KOPT-K1 (cell line): ENCODE measurements around the gene DESI1.
"Not testable (repeated sequence)": the region's sequence is repeated elsewhere in the genome, so short reads cannot be mapped to it uniquely, and the experiment has no call there.

Experiments
- H3K27ac ChIP-seq: fragments of 200-600 bp; sonication (generic); 2 replicates; pipeline ENCODE4 v1.5.1; 2016; ENCODE audit warnings: antibody characterized with exemption, mild to moderate bottlenecking, low read depth, low read length; ENCODE audit not compliant: poor library complexity, severe bottlenecking
- H3K36me3 ChIP-seq: fragments of 200-600 bp; sonication (generic); 2 replicates; pipeline ENCODE4 v1.5.1; 2017; ENCODE audit warnings: antibody characterized with exemption, mild to moderate bottlenecking, low read length, moderate library complexity; ENCODE audit not compliant: insufficient read depth
- H3K9me3 ChIP-seq: fragments of 200-600 bp; sonication (generic); 2 replicates; pipeline ENCODE4 v1.5.1; 2017; ENCODE audit warnings: antibody characterized with exemption, low read length, mild to moderate bottlenecking; ENCODE audit not compliant: insufficient read depth, poor library complexity, severe bottlenecking

Gene DESI1

DNA sequence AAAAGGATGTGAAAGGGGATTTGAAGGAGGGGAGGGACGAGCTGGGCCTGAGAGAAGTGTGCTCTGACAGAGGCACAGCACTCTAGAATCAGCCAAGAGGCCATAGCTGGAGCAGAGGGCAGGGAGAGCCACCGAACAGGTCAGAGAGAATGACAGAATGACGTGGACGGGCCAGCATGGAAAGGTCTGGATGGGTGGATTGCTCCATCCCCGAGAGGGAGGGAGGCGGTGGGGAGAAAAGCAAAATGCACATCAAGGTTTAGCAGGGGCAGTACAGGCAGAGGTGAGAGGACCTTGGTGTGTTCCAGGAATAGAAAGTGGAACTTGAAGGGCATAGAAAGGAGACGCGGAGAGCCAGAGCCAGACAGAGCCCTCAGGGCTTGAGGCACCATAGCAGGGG is 38.1 kb downstream of the DESI1 start:
- Histone ChIP-seq H3K36me3 (peaks cover 56% of the 10 kb centered on the region), H3K9me3 (no peaks in the 10 kb centered on the region), H3K27ac (no peak overlapping the region)

DNA sequence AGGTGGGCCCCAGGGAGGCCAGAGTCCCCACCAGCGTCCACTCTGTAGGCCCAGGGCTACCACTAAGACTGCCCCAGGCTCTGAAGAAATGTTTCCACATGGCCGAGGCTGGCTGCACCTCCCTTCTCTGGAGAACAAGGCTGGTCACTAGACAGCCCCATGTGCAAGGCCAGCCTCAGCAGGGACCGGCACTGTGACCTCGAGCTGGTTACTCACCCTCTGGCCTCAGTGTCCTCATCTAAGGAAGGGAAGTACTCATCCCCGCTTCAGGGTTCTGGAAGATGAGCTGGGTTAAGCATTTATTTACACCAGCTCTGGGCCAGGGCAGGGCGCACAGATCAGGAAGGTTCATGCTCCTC is 40.9 kb downstream of the DESI1 start:
- no peaks in the 10 kb centered on the region for H3K9me3 ChIP-seq
- H3K36me3 ChIP-seq, result peaks cover 73% of the 10 kb centered on the region
- H3K27ac ChIP-seq, result no peak overlapping the region

DNA sequence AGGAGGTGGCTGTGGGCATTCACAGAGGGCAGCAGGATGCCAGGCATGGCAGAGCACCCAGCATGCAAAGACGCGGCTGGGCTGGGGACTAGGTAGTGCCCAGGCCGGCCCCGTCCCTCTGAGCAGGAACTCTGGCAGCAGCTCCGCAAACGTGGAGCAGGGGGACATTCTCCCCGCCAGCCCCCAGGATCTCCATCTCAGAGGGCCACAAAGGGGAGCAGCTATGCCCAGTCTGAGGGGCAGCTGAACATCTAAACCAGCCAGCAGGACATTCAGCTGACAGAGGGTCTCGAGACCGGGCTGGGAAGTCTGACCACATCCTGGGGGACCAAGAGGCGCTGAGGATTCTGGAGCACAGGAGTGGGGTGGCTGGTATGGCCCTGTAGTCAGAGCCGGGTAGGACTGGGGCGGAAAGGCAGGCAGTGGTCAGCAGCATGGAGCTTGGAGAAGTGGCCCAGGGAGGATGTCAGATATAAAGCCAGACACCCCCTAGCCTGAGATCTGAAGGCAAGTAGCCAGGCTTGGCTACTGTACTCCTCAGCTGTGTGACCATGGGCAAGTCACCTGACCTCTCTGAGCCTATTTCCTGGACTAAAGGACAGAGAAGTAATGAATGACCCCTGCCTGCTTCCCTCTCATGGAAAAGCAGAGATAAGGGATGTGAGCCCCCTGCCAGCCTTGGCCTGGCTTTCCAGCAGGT is 41.4 kb downstream of the DESI1 start:
- Histone ChIP-seq H3K36me3 (peaks cover 68% of the 10 kb centered on the region), H3K27ac (no peak overlapping the region), H3K9me3 (no peaks in the 10 kb centered on the region)

DNA sequence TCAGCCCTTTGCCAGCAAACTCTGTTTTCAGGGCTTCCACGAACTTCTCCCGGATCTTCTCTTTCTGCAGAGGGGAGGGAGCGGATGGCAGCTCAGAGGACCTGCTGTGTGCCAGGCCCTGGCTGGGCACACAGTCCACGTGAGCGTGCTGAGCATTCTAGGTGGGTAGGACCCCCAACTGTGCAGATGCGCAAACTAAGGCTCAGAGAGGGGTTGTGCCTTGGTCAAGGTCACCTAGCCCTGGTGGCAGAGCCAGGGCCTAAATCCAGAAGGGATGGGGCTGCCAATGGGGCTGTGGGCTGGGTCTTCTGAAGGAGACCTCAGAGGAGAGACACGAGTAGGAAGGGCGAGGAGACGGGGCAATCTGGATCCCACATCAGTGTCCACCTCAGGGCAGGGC is 42.0 kb downstream of the DESI1 start:
- Histone ChIP-seq H3K27ac (no peak overlapping the region), H3K36me3 (peaks cover 62% of the 10 kb centered on the region), H3K9me3 (no peaks in the 10 kb centered on the region)

DNA sequence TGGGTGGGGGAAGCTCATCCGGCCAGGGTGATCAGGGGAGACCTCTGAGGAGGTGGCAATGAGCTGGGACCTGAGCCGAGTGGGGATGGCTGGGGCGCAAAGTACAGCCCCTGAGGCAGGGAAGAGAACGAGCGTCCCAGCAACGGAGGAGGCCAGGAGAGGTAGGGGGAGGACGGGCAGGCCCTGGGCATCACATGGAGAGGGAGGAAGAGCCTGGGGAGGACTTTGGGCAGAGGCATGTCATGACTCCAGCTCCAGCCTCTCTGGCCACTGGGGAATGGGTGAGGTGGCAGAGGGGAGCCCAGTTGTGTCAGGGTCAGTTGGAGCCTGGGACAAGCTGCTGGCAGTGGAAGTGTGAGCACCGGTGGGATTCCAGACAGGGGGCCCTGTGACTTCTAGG is 42.7 kb downstream of the DESI1 start:
- Histone ChIP-seq H3K36me3 (peaks cover 56% of the 10 kb centered on the region), H3K27ac (no peak overlapping the region)

DNA sequence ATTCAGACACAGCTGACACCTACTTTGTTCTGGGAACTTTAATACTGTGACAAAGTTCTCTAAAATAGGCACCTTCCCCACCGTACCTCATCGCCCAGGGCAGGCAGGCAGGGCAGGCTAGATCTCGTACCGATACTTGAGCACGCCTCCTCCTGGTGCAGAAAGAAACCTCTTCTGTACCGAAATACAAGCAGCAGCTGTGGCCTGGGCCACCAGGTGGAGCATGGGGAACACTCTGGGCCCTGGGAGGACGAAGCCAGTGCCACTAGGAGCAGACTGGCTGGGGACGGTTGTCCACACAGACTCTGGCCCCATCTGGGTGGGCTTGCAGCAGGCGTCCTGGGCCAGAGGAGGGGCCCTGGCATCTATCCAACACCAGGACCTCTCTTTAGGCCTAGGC is 44.0 kb downstream of the DESI1 start:
- Histone ChIP-seq H3K36me3 (peaks cover 45% of the 10 kb centered on the region), H3K9me3 (no peaks in the 10 kb centered on the region), H3K27ac (no peak overlapping the region)

More for the DNA sequence above, 42.7 kb downstream of the DESI1 start:
- H3K9me3 ChIP-seq, result no peaks in the 10 kb centered on the region

DNA sequence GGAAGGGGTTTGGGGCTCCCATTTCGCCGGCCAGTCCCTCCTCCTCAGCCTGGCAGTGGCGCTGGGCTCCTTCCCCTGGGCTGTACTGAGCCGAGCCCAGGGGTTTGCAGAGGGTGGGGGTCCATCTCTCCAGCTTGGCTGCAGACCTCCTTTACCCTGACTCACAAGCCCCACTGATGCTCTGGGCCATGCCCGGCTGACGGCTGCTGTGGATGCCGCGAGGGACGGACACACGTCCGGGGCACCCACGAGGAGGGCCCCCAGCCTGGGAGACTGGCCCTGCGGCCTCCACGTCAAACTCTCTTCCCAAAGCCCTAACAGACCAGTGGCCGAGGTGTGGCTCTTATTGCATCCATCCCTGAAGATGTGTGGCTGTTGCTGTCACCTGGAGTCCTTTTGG is 45.3 kb downstream of the DESI1 start:
- Histone ChIP-seq H3K27ac (no peak overlapping the region), H3K9me3 (no peaks in the 10 kb centered on the region), H3K36me3 (peaks cover 44% of the 10 kb centered on the region)

DNA sequence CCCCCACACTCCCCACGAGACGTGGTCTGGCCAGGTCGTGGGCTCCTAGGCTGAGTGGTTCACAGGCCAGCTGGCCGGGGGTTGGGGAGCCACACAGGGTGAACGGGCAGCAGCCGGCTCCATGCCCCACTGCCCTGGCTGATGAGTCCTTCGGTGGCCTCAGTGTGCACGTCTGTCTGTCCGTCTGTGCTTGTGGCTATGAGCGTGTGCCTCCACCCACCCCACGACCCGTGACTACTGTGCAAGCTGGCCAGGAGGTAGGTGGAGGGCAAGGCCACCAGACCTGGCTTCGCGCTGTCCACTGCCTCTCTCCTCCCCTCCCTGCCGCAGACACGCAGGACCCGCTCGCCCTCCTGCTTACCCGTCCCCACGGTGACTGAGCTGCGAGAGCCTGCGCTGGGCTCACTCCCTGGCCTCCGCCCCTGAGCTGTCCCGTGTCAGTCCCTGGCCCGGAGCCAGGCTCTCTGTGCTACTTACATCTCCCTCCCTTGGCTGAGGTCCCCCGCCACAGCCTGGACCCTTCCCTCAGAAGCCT is 45.9 kb downstream of the DESI1 start:
- Histone ChIP-seq H3K36me3 (peaks cover 38% of the 10 kb centered on the region), H3K27ac (no peak overlapping the region), H3K9me3 (no peaks in the 10 kb centered on the region)

DNA sequence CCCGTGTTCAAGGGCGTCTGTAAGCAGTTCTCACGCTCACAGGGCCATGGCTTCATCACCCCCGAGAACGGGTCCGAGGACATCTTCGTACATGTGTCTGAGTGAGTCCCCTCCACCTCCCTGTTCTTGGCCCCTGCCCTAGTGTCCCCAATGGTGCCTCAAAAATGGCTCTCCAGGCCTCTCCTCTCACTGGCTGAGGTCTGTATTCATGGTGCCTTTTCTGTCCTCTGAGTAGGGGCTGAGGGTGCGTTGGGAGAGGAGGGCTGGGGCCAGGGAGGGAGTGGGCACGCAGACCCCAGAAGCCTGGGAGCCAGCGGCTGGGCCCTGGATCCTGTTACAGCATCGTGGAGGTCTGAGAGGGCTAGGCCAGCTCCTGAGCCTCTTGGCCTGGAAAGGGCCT is 47.2 kb downstream of the DESI1 start:
- no peak overlapping the region for H3K27ac ChIP-seq
- H3K9me3 ChIP-seq, result no peaks in the 10 kb centered on the region
- peaks cover 26% of the 10 kb centered on the region; the same call in 1 of the 2 replicates for H3K36me3 ChIP-seq

DNA sequence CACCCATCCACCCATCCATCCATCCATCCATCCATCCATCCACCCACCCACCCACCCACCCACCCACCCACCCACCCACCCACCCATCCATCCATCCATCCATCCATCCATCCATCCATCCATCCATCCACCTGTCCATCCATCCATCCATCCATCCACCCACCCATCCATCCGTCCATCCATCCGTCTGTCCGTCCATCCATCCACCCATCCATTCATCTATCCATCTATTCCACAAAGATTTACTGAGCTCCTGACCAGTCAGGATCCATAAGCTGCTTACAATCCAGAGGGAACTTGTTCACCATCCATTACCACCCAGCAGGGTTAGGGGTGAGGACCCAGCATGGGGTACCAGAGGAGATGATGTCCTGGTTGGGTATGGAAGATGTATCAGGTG is 48.5 kb downstream of the DESI1 start:
- H3K9me3 ChIP-seq, H3K27ac ChIP-seq: not testable (repeated sequence)
- H3K36me3 ChIP-seq, result peaks cover 14% of the 10 kb centered on the region; the same call in 1 of the 2 replicates

DNA sequence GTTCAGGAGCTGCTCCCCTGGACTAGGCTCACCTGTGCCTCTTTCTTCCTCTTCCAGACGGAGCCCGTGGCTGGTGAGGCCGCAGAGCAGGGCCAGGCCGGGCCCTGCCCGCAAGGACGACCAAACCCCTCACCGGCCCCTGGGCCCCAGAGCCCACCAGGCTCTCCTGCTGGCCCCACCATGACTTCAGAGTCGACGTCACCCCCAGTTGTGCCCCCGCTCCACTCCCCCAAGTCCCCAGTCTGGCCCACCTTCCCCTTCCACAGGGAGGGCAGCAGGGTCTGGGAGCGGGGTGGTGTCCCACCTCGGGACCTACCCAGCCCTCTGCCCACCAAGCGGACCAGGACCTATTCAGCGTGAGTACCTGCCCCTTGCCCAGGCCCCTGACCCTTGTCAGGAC is 49.1 kb downstream of the DESI1 start:
- Histone ChIP-seq H3K36me3 (peaks cover 8% of the 10 kb centered on the region; the same call in 1 of the 2 replicates), H3K27ac (no peak overlapping the region), H3K9me3 (no peaks in the 10 kb centered on the region)

DNA sequence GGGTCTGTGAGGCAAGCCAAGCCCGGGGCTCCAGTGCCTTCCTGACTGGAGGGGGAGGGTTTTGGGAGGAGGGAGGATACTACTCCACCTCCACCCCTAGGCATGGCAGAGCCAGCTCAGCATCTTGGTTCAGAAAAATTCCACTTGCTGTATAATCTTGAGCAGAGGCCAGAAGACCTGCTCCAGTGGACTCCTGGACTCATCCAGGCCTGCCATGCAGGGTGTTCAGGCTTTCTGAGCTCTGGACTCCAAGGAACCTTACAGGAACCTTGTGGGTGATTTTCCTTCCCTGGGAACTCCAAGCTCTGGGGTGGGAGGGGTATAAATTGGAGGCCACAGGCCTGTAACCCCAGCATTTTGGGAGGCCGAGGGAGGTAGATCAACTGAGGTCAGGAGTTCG is 50.6 kb downstream of the DESI1 start:
- Histone ChIP-seq H3K36me3 (no peaks in the 10 kb centered on the region), H3K9me3 (no peaks in the 10 kb centered on the region)

DNA sequence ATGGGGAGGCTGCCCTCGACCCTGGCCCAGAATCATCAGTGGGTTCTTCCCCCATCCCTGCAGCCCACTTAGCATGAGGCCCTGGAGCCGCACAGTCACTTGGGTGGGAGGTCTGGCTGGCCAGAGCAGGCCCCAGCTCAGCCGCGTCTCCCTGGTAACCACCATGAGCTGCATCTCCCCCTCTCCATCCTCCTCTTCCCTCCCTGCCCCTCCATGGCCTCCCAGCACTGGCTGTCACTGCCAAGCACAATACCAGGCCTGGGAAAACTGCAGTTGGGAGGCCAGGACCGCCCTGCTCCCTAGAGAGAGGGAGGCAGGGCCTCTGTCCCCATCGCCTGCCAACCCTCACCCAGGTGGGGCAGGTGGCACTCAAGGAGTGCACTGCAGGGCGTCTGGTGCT is 52.0 kb downstream of the DESI1 start:
- Histone ChIP-seq H3K9me3 (no peaks in the 10 kb centered on the region), H3K36me3 (no peaks in the 10 kb centered on the region), H3K27ac (no peak overlapping the region)

More for the DNA sequence above, 50.6 kb downstream of the DESI1 start:
- H3K27ac ChIP-seq, result no peak overlapping the region

DNA sequence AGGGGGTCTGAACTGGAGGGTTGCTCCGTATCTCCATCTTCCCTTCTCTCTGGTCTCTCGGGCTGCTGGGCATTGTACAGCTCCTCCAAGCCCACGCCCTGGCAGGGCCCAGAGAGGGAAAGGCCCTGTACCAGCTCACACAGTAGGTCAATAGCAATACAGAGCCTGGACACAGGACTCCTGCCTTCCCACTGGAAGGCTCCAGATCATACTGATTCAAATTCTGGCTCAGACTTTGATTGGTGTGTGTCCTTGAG is 53.4 kb downstream of the DESI1 start:
- Histone ChIP-seq H3K27ac (no peak overlapping the region), H3K36me3 (no peaks in the 10 kb centered on the region), H3K9me3 (no peaks in the 10 kb centered on the region)

DNA sequence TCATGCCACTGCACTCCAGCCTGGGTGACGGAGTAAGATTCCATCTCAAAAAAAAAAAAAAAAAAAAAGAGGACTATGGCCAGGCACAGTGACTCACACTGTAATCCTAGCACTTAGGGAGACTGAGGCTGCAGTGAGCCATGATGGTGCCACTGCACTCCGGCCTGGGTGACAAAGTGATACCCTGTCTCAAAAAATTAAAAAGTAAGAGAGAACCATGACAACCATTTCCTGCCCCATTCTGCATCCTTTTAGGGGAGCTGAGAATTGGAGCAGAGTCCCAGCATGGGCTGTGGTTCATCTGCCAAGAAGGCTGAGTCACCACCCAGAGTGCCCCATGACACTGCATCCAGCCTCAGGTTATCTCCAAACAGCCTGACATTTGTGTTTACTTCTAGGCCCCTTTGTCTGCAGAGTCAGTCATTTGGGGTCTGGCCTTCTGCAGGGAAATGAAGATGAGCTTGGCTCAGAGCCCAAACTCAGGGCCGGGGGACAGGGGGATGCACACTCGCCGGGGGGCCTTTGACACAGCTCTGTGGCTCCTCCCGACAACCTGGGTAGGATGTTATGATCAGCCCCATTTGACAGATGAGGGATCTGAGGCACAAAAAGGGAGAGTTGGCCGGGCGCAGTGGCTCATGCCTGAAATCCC is 55.3 kb downstream of the DESI1 start:
- Histone ChIP-seq H3K27ac (no peak overlapping the region), H3K9me3 (no peaks in the 10 kb centered on the region), H3K36me3 (no peaks in the 10 kb centered on the region)

DNA sequence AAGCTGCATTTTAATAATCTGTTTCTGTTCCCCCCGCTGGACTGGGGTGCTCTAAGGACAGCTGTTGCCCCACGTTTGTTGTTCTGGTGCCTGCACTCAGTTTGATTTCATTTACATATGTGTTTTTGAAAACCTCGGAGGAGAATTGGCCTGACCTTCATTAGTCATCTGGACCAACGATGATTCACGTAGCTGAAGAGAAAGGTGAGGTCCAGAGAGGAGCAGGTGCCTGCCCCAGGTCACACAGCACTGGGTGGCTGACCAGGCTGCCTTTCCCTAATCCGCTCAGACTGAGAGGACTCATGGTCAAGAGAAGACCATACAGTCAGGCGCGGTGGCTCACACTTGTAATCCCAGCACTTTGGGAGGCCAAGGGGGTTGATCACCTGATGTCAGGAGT is 56.3 kb downstream of the DESI1 start:
- Histone ChIP-seq H3K27ac (no peak overlapping the region), H3K36me3 (no peaks in the 10 kb centered on the region), H3K9me3 (no peaks in the 10 kb centered on the region)
